Brain microvascular endothelial cell (primary cell): ENCODE data around the gene DNAJC7.

Source experiments
- DNase-seq: peaks from one replicate; pipeline ENCODE4 v3.0.0-alpha.2; 2020
- H3K27ac ChIP-seq: fragments of 250-450 bp; sonication (Bioruptor Pico); 2 replicates; pipeline ENCODE4 v1.5.1; 2020; ENCODE audit warnings: mild to moderate bottlenecking, moderate library complexity
- H3K27me3 ChIP-seq: fragments of 250-450 bp; sonication (Bioruptor Pico); replicated peaks from 2 replicates; pipeline ENCODE4 v1.5.1; 2020; ENCODE audit warnings: mild to moderate bottlenecking
- H3K36me3 ChIP-seq: fragments of 250-450 bp; sonication (Bioruptor Pico); replicated peaks from 2 replicates; pipeline ENCODE4 v1.5.1; 2020; ENCODE audit warnings: mild to moderate bottlenecking
- H3K4me3 ChIP-seq: 2 replicates; pipeline ENCODE4 v1.5.1; 2011; ENCODE audit warnings: low read depth, mild to moderate bottlenecking, control low read depth, low read length, moderate library complexity
- CTCF ChIP-seq: IDR thresholded peaks from 2 replicates; pipeline ENCODE4 v1.5.1; 2011; ENCODE audit warnings: low read depth, mild to moderate bottlenecking, moderate library complexity, low read length, control low read depth, inconsistent platforms; ENCODE audit errors: missing control alignments
- in situ Hi-C: cut with HindIII; loops from 2 replicates; pipeline ENCODE4 v1.10.0; 2017; ENCODE audit warnings: low sequenced_read_pairs, low pct_ligation_motif_present

Gene DNAJC7

GRCh38 chr17:41967141-41967920 lies 49.9 kb downstream of the DNAJC7 start:
- H3K36me3 ChIP-seq, result peaks cover 19% of the 10 kb centered on the region
- peak; percentile 25 for DNase-seq
- H3K27me3 ChIP-seq, result no peaks in the 10 kb centered on the region
- no peak for TF ChIP-seq CTCF
- peak overlapping the region; percentile 52 for H3K27ac ChIP-seq
- in situ Hi-C loops, result loop anchor here (25.0 kb wide), 1 partner anchor 145 kb away; the partner anchor contains the start of genes DHX58, HSPB9 and KAT2A
- peak overlapping the region; percentile 81 for H3K4me3 ChIP-seq

- no peaks in the 10 kb centered on the region for H3K27me3 ChIP-seq
- in situ Hi-C loops, result loop anchor here (25.0 kb wide), 1 partner anchor 146 kb away; the partner anchor contains the start of genes DHX58, HSPB9 and KAT2A
- DNase-seq, result peak; percentile 82
- H3K27ac ChIP-seq, result peak within 1 kb of the TSS; percentile 52
- TF ChIP-seq CTCF, result no peak
- peak within 1 kb of the TSS; percentile 81 for H3K4me3 ChIP-seq
- H3K36me3 ChIP-seq, result peaks cover 12% of the 10 kb centered on the region
Measured at GRCh38 chr17:41966463-41967140, 50.6 kb downstream of the DNAJC7 start, which contains the start of gene CNP. Gene CNP (plus strand): TSS chr17:41966795. CDS start chr17:41966885, 90 bp downstream.

GRCh38 chr17:41965694-41966462 lies 51.4 kb downstream of the DNAJC7 start:
- TF ChIP-seq CTCF, result no peak
- in situ Hi-C loops, result loop anchor here (25.0 kb wide), 1 partner anchor 146 kb away; the partner anchor contains the start of genes DHX58, HSPB9 and KAT2A
- Histone ChIP-seq H3K27ac (no peak overlapping the region), H3K36me3 (peaks cover 10% of the 10 kb centered on the region), H3K4me3 (peak overlapping the region; percentile 81), H3K27me3 (no peaks in the 10 kb centered on the region)
- DNase-seq, result no peak

- TF ChIP-seq CTCF, result peak; percentile 90
- in situ Hi-C loops, result loop anchor here (25.0 kb wide), 1 partner anchor 149 kb away; the partner anchor contains the start of genes DHX58, HSPB9 and KAT2A
- Histone ChIP-seq H3K4me3 (no peak overlapping the region), H3K27me3 (no peaks in the 10 kb centered on the region), H3K27ac (no peak overlapping the region), H3K36me3 (no peaks in the 10 kb centered on the region)
- DNase-seq, result peak; percentile 63
Measured at GRCh38 chr17:41962768-41963434, 54.3 kb downstream of the DNAJC7 start.

- no peak for DNase-seq
- no peak overlapping the region for H3K27ac ChIP-seq
- no peak for TF ChIP-seq CTCF
- in situ Hi-C loops, result loop anchor here (25.0 kb wide), 1 partner anchor 150 kb away; the partner anchor contains the start of genes DHX58, HSPB9 and KAT2A
- H3K27me3 ChIP-seq, result no peaks in the 10 kb centered on the region
- no peak overlapping the region for H3K4me3 ChIP-seq
- no peaks in the 10 kb centered on the region for H3K36me3 ChIP-seq
Measured at GRCh38 chr17:41962111-41962510, 55.1 kb downstream of the DNAJC7 start.
